K562 (cell line): Measurements from ENCODE around the gene FOSL1. TPM values are rescaled to one million over a fixed set of nuclear protein-coding genes. Genes with fewer than 3 reads are reported as not detected.
A peak's percentile ranks its signal among the peaks of the same experiment; 100 is the strongest.

ENCODE experiments used
- BCOR ChIP-seq: fragments of 450-650 bp; IDR thresholded peaks from 2 replicates; pipeline ENCODE4 v1.6.1; 2016
- BRD9 ChIP-seq: fragments of 450-650 bp; IDR thresholded peaks from 2 replicates; pipeline ENCODE4 v1.6.1; 2018; ENCODE audit warnings: low read depth; ENCODE audit not compliant: partially characterized antibody
- DIDO1 ChIP-seq: fragments of 450-650 bp; IDR thresholded peaks from 2 replicates; pipeline ENCODE4 v1.6.1; 2016; ENCODE audit warnings: low read depth, missing biosample characterization, missing genetic modification characterization
- DLX4 ChIP-seq: fragments of 250-450 bp; sonication (Bioruptor Pico); IDR thresholded peaks from 2 replicates; pipeline ENCODE4 v1.6.1; 2021; ENCODE audit warnings: mild to moderate bottlenecking
- HNRNPH1 ChIP-seq: fragments of 200-400 bp; formaldehyde crosslinking; optimal IDR thresholded peaks from 2 replicates; pipeline ENCODE3; 2017; ENCODE audit warnings: low read depth, mild to moderate bottlenecking, low read length, moderate library complexity
- MXD1 ChIP-seq: fragments of 250-450 bp; sonication (Bioruptor Pico); IDR thresholded peaks from 2 replicates; pipeline ENCODE4 v1.8.0; 2021; ENCODE audit warnings: borderline replicate concordance, mild to moderate bottlenecking, moderate library complexity; ENCODE audit not compliant: poor library complexity, severe bottlenecking
- MYC ChIP-seq, 2 experiments: fragments of 250-450 bp in 1 of 2; sonication (Bioruptor Pico) in 1 of 2; IDR thresholded peaks; 2 replicates each; pipeline versions ENCODE4 v1.5.1 to v1.6.1; 2012 to 2021; ENCODE audit warnings: low read depth in 2 of 2, borderline replicate concordance in 1 of 2, improper control_type of control experiment in 1 of 2, low read length in 1 of 2, mild to moderate bottlenecking in 1 of 2, moderate library complexity in 1 of 2
- NUFIP1 ChIP-seq: fragments of 450-650 bp; IDR thresholded peaks from 2 replicates; pipeline ENCODE4 v1.6.1; 2018; ENCODE audit not compliant: partially characterized antibody
- PYGO2 ChIP-seq: fragments of 450-650 bp; IDR thresholded peaks from 2 replicates; pipeline ENCODE4 v1.6.1; 2016; ENCODE audit warnings: mild to moderate bottlenecking, missing genetic modification characterization, moderate library complexity, missing compliant biosample characterization
- RBM25 ChIP-seq: fragments of 200-400 bp; formaldehyde crosslinking; IDR thresholded peaks from 2 replicates; pipeline ENCODE4 v1.6.1; 2018; ENCODE audit warnings: low read length, low read depth, moderate library complexity; ENCODE audit not compliant: severe bottlenecking
- RNF219 ChIP-seq: fragments of 250-450 bp; sonication (Bioruptor Pico); IDR thresholded peaks from 2 replicates; pipeline ENCODE4 v1.5.0; 2022; ENCODE audit warnings: mild to moderate bottlenecking
- ZBTB34 ChIP-seq: fragments of 250-450 bp; sonication (Bioruptor Pico); IDR thresholded peaks from 2 replicates; pipeline ENCODE4 v1.8.0; 2021; ENCODE audit warnings: mild to moderate bottlenecking, moderate library complexity
- ZNF764 ChIP-seq: fragments of 250-450 bp; sonication (Bioruptor Pico); IDR thresholded peaks from 2 replicates; pipeline ENCODE4 v1.4.0; 2020; ENCODE audit warnings: low read depth, mild to moderate bottlenecking, moderate library complexity
- polyA plus RNA-seq, 8 experiments: library from polyadenylated mRNA; depleted of rRNA in 4 of 8; stranded (reverse) in 5 of 8; unstranded in 3 of 8; fragments of >200 nt; fragmentation: Nextera tagmentation in 2 of 8; fragmentation: Illumina TruSeq in 1 of 8; extraction: Ambion mirVana in 2 of 8; extraction: Trizol in 1 of 8; gene quantifications; 2 replicates each; pipeline versions ENCODE4 v1.2.1 to v1.2.3, GENCODE V29; 2011 to 2014; ENCODE audit warnings: inconsistent platforms in 1 of 8, missing spikeins in 1 of 8
- total RNA-seq, 7 experiments: library from RNA; depleted of rRNA in 6 of 7; stranded (reverse); fragments of >200 nt in 6 of 7; fragmentation: Illumina TruSeq in 2 of 7; extraction: Trizol in 2 of 7; gene quantifications; 2 replicates each; pipeline versions ENCODE4 v1.2.1 to v1.2.3, GENCODE V29; 2011 to 2021; ENCODE audit warnings: low replicate concordance in 1 of 7
- TF ChIP-seq, protein P1 (sequence below): fragments of 250-450 bp; sonication (Bioruptor Pico); IDR thresholded peaks from 2 replicates; pipeline ENCODE4 v1.5.0; 2021
- TF ChIP-seq, protein P2 (sequence below): fragments of 450-650 bp; IDR thresholded peaks from 2 replicates; pipeline ENCODE4 v1.6.1; 2017; ENCODE audit warnings: antibody characterized with exemption, mild to moderate bottlenecking

The FOSL1 gene
- total and polyA plus RNA-seq, 9 of the 15 experiments (the other 6 are each of a cell fraction or from before 2014, with no cell fraction given) = 3.5 to 39.6 (median 10.0) TPM

DNA sequence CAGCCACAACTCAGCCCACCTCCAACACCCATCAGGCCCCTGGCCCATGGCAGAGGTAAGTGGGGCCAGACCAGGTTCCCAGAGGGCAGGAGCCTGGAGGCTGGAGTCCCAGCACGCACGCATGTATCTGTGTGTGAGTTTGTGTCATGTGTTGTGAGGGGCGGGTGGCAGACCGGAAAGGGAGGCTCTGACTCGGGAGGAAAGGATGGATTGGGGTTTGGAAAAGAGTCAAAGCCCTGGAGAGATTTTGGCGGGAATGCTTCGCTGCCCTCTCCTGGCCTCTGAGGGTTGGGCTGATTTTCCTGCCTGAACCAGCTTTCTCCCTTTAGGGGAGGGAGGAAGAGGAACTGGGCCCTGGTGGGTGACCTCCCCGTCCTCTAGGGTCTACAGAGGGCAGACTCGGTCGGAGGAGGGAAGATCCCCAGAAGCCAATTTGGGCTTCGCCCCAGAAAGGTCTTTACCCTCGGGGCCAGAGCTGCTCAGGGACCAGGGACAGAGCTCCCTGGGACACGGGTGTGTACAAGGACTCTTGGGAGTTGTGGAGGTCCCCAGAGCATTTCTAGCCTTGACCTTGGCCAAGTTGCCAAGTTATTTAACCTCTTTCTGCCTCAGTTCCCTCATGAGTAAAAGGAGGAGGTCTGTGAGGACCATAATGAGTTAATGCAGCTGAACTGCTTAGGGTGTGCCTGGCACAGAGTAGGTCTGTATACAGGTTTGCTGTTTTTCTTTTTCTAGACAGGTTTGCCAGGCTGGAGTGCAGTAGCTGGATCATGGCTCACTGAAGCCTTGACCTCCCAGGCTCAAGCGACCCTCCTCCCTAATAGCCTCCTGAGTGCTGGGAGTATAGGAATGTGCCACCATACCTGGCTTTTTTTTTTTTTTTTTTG lies 11.7 kb upstream of the FOSL1 start (continued):
- TF ChIP-seq ZBTB34 (CRISPR knock-in tag) (no peak), RBM25 (no peak), BCOR (no peak), DLX4 (no peak), DIDO1 (tag) (no peak), PYGO2 (tag) (no peak), ZNF764 (CRISPR knock-in tag) (no peak), BRD9 (no peak), NUFIP1 (no peak), RNF219 (CRISPR knock-in tag) (no peak), MYC (IDR thresholded peaks at IDR 0.05; ENCODE audit: low read depth, low read length) (no peak; the same call in 1 of the 2 replicates), MYC (CRISPR knock-in tag; IDR thresholded peaks at IDR 0.05; ENCODE audit: borderline replicate concordance, low read depth) (no peak), HNRNPH1 (no peak), MXD1 (CRISPR knock-in tag) (no peak)
- TF ChIP-seq, protein P1, sequence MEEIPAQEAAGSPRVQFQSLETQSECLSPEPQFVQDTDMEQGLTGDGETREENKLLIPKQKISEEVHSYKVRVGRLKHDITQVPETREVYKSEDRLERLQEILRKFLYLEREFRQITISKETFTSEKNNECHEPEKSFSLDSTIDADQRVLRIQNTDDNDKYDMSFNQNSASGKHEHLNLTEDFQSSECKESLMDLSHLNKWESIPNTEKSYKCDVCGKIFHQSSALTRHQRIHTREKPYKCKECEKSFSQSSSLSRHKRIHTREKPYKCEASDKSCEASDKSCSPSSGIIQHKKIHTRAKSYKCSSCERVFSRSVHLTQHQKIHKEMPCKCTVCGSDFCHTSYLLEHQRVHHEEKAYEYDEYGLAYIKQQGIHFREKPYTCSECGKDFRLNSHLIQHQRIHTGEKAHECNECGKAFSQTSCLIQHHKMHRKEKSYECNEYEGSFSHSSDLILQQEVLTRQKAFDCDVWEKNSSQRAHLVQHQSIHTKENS (CRISPR knock-in tag) = no peak
- TF ChIP-seq, protein P2, sequence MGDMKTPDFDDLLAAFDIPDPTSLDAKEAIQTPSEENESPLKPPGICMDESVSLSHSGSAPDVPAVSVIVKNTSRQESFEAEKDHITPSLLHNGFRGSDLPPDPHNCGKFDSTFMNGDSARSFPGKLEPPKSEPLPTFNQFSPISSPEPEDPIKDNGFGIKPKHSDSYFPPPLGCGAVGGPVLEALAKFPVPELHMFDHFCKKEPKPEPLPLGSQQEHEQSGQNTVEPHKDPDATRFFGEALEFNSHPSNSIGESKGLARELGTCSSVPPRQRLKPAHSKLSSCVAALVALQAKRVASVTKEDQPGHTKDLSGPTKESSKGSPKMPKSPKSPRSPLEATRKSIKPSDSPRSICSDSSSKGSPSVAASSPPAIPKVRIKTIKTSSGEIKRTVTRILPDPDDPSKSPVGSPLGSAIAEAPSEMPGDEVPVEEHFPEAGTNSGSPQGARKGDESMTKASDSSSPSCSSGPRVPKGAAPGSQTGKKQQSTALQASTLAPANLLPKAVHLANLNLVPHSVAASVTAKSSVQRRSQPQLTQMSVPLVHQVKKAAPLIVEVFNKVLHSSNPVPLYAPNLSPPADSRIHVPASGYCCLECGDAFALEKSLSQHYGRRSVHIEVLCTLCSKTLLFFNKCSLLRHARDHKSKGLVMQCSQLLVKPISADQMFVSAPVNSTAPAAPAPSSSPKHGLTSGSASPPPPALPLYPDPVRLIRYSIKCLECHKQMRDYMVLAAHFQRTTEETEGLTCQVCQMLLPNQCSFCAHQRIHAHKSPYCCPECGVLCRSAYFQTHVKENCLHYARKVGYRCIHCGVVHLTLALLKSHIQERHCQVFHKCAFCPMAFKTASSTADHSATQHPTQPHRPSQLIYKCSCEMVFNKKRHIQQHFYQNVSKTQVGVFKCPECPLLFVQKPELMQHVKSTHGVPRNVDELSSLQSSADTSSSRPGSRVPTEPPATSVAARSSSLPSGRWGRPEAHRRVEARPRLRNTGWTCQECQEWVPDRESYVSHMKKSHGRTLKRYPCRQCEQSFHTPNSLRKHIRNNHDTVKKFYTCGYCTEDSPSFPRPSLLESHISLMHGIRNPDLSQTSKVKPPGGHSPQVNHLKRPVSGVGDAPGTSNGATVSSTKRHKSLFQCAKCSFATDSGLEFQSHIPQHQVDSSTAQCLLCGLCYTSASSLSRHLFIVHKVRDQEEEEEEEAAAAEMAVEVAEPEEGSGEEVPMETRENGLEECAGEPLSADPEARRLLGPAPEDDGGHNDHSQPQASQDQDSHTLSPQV = peak; percentile 74
